Fibroblast of pulmonary artery (primary cell): ENCODE data around the gene FH.
A peak's percentile ranks its signal among the peaks of the same experiment; 100 is the strongest.

Experiments
- DNase-seq: peaks from one replicate; pipeline ENCODE4 v3.0.0-alpha.2; 2010; ENCODE audit warnings: low read depth
- H3K4me3 ChIP-seq: replicated peaks from 2 replicates; pipeline ENCODE4 v1.5.1; 2011; ENCODE audit warnings: low read depth, mild to moderate bottlenecking, control low read depth, low read length, moderate library complexity
- CTCF ChIP-seq: IDR thresholded peaks from 2 replicates; pipeline ENCODE4 v1.5.1; 2011; ENCODE audit warnings: mild to moderate bottlenecking, control low read depth, low read length, inconsistent platforms; ENCODE audit errors: missing control alignments

The FH gene

GRCh38 chr1:241525026-241525425 lies 5.5 kb upstream of the FH start:
- no peak overlapping the region for H3K4me3 ChIP-seq
- no peak for DNase-seq
- no peak for TF ChIP-seq CTCF

GRCh38 chr1:241521718-241522117 lies 2.2 kb upstream of the FH start:
- DNase-seq: no peak
- TF ChIP-seq CTCF: no peak
- H3K4me3 ChIP-seq: no peak overlapping the region

GRCh38 chr1:241520080-241520465 lies 518 bp upstream of the FH start:
- H3K4me3 ChIP-seq: peak overlapping the region; percentile 79
- no peak for TF ChIP-seq CTCF
- no peak for DNase-seq

- peak overlapping the region; percentile 79 for H3K4me3 ChIP-seq
- no peak for TF ChIP-seq CTCF
- DNase-seq: peak; percentile 23
These were observed 863 bp downstream of the FH start for GRCh38 chr1:241518476-241519307.

DNA sequence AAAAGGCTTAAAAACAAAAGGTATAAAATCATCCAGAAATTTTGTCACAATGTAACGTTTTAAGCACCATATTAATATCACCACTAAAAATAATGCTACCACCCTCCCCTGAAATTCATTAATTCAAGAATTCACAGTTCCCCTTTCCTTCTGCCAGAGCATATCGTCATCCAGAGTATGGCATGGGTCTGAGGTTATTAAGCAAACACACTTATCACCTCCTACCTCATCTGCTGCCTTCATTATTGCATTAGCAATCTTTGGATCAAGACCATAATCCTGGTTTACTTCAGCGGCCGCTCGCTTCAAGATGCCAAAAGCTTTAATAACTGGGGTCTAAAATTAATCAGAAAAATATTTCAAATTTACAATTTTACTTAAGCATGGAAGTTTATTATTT lies 6.2 kb downstream of the FH start:
- H3K4me3 ChIP-seq: no peak overlapping the region
- TF ChIP-seq CTCF: no peak
- DNase-seq: no peak

- TF ChIP-seq CTCF: no peak
- DNase-seq: peak; percentile 52
- no peak overlapping the region for H3K4me3 ChIP-seq
These were observed 12.2 kb downstream of the FH start for GRCh38 chr1:241507189-241507863.
